Gastroesophageal sphincter (tissue), 4 donors: Measurements from ENCODE around the gene AMACR. TPM values are rescaled to one million over a fixed set of nuclear protein-coding genes. Genes with fewer than 3 reads are reported as not detected.

ENCODE experiments used
- ATAC-seq: fragments of 150-250 bp; one replicate; pipeline ENCODE4 v1.9.1; 2016; ENCODE audit warnings: mild to moderate bottlenecking, moderate library complexity
- H3K27ac ChIP-seq, 4 donors: fragments of 200-600 bp; sonication (generic) in 3 of 4; 1 replicate in 3 of 4; 2 replicates in 1 of 4; pipeline ENCODE4 v1.5.1; 2016 to 2019
- H3K27me3 ChIP-seq: fragments of 200-600 bp; sonication (generic); one replicate; pipeline ENCODE4 v1.5.1; 2019
- H3K36me3 ChIP-seq, 2 donors: fragments of 200-600 bp; sonication (generic); one replicate each; pipeline ENCODE4 v1.5.1; 2019; ENCODE audit warnings: control low read depth in 1 of 2
- H3K4me1 ChIP-seq, 3 donors: fragments of 200-600 bp; sonication (generic); 1 replicate in 2 of 3; 2 replicates in 1 of 3; pipeline ENCODE4 v1.5.1; 2016 to 2019; ENCODE audit warnings: control low read depth in 2 of 3
- H3K4me3 ChIP-seq, 2 donors: fragments of 200-600 bp; sonication (generic); one replicate each; pipeline ENCODE4 v1.5.1; 2019; ENCODE audit warnings: mild to moderate bottlenecking in 1 of 2, moderate library complexity in 1 of 2
- H3K9me3 ChIP-seq, 3 donors: fragments of 200-600 bp; sonication (generic); one replicate each; pipeline ENCODE4 v1.5.1; 2017 to 2019; ENCODE audit warnings: control low read depth in 2 of 3
- EP300 ChIP-seq: sonication (generic); formaldehyde crosslinking; IDR thresholded peaks from one replicate; pipeline ENCODE4 v1.6.1; 2017; ENCODE audit warnings: antibody characterized with exemption, mild to moderate bottlenecking
- POLR2A ChIP-seq, 2 donors: fragments of 450-650 bp; IDR thresholded peaks; one replicate each; pipeline ENCODE4 v1.6.1; 2017; ENCODE audit warnings: antibody characterized with exemption in 2 of 2, mild to moderate bottlenecking in 2 of 2, moderate library complexity in 1 of 2
- POLR2AphosphoS5 ChIP-seq: sonication (generic); formaldehyde crosslinking; IDR thresholded peaks from one replicate; pipeline ENCODE4 v1.6.1; 2017; ENCODE audit warnings: antibody characterized with exemption
- WGBS, 2 donors: methylation state at CpG; one replicate each; pipeline ENCODE4 v1.1.5; 2018; ENCODE audit warnings: low coverage in 1 of 2; 5-methylcytosine and 5-hydroxymethylcytosine counted together
- total RNA-seq, 4 donors: library from RNA; depleted of rRNA; stranded (reverse); fragments of >200 nt; gene quantifications; one replicate each; pipeline ENCODE4 v1.1.0, GENCODE V29; 2016
- TF ChIP-seq, protein P1 (sequence below), 4 experiments: fragments of 200-600 bp in 2 of 4; fragments of 450-650 bp in 2 of 4; sonication (generic) in 1 of 4; IDR thresholded peaks; one replicate each; pipeline ENCODE4 v1.5.1; 2017 to 2019; ENCODE audit warnings: antibody characterized with exemption in 4 of 4, mild to moderate bottlenecking in 2 of 4, moderate library complexity in 2 of 4

Gene AMACR
- total RNA-seq, 4 donors from 2014 or later: 11.4 to 24.1 (median 16.3) TPM

DNA sequence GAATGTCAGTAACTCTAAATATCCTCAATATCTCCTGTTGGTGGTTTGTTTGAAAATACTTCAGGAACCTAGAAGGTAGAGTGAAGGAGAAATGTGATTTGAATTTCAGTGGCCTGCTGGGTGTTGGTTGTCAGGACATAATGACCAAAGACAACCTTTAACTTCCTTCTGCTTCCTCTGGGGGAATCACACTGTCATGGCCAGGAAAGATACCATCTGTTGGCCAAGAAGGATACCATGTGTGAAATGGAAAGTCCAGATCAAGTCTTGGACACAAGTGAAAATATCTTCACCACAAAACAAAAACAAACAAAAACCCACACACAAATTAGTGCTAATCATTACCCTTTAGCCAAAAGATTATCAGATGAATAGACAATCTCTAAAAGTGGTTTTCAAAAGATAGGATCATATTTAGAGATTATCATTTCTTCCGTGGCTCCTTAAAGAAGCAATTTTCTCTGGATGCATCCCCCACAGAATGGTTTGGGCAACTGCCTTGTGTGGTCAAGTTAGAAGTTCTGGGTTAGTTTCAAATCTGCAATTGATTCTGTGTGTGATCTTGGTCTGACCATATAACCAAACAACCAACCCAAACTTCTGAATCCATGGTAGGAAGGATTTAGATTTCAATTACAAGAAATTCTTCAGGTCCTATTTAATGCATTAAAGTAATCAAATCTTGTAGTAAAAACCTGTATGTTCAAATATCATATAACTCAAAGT lies 33.6 kb upstream of the AMACR start:
- Histone ChIP-seq H3K4me1 (peaks cover 7 to 64% (median 12%) of the 10 kb centered on the region in 3 donors), H3K9me3 (no peaks in the 10 kb centered on the region), H3K4me3 (no peak overlapping the region), H3K27ac (no peak overlapping the region), H3K36me3 (no peaks in the 10 kb centered on the region), H3K27me3 (no peaks in the 10 kb centered on the region)
- 58 to 75% methylated on average over 1 of the region's 1 CpG for WGBS, 2 donors
- TF ChIP-seq EP300: no peak
- TF ChIP-seq POLR2A (IDR thresholded peaks at IDR 0.05): no peak
- no peak for TF ChIP-seq POLR2AphosphoS5
- TF ChIP-seq, protein P1, sequence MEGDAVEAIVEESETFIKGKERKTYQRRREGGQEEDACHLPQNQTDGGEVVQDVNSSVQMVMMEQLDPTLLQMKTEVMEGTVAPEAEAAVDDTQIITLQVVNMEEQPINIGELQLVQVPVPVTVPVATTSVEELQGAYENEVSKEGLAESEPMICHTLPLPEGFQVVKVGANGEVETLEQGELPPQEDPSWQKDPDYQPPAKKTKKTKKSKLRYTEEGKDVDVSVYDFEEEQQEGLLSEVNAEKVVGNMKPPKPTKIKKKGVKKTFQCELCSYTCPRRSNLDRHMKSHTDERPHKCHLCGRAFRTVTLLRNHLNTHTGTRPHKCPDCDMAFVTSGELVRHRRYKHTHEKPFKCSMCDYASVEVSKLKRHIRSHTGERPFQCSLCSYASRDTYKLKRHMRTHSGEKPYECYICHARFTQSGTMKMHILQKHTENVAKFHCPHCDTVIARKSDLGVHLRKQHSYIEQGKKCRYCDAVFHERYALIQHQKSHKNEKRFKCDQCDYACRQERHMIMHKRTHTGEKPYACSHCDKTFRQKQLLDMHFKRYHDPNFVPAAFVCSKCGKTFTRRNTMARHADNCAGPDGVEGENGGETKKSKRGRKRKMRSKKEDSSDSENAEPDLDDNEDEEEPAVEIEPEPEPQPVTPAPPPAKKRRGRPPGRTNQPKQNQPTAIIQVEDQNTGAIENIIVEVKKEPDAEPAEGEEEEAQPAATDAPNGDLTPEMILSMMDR (IDR thresholded peaks at IDR 0.05): peak in 1 of 4 experiments; percentile 15
- no peak for ATAC-seq

DNA sequence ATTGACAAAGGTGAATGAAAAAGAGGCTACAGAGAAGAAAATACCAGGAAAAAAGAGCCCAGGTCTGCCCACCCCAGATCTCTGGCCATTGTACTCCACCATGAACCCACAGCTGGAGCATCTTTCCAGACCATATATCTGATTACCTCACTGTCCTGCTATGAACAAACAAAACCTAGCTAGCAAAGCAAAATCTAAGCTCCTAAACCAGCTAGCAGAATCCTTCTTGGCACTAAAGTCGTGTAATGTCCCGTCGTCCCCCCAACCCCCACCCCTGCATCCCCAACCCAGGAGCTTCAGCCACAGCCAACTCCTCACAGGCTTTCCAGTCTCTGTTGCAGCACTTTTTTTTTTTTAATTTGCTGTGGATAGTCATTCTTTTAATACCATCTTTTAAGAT lies 32.6 kb upstream of the AMACR start:
- TF ChIP-seq POLR2A (IDR thresholded peaks at IDR 0.05) (no peak), EP300 (no peak), POLR2AphosphoS5 (no peak)
- TF ChIP-seq, protein P1 (IDR thresholded peaks at IDR 0.05): no peak
- Histone ChIP-seq H3K27me3 (no peaks in the 10 kb centered on the region), H3K9me3 (no peaks in the 10 kb centered on the region), H3K4me1 (peaks cover 7 to 64% (median 12%) of the 10 kb centered on the region in 3 donors), H3K4me3 (no peak overlapping the region), H3K27ac (no peak overlapping the region), H3K36me3 (peaks cover 0 to 3% of the 10 kb centered on the region in 2 donors)
- 48 to 67% methylated on average over 3 of the region's 3 CpGs for WGBS, 2 donors
- ATAC-seq: no peak

GRCh38 chr5:34039398-34040157 lies 31.7 kb upstream of the AMACR start:
- peaks cover 0 to 12% of the 10 kb centered on the region in 2 donors for H3K36me3 ChIP-seq
- TF ChIP-seq POLR2A (IDR thresholded peaks at IDR 0.05): no peak
- no peak for TF ChIP-seq POLR2AphosphoS5
- TF ChIP-seq, protein P1 (IDR thresholded peaks at IDR 0.05): no peak
- TF ChIP-seq EP300: no peak
- H3K27me3 ChIP-seq: no peaks in the 10 kb centered on the region
- no peak overlapping the region for H3K4me3 ChIP-seq
- H3K4me1 ChIP-seq: peaks cover 3 to 55% (median 9%) of the 10 kb centered on the region in 3 donors
- no peak for ATAC-seq
- no peaks in the 10 kb centered on the region for H3K9me3 ChIP-seq
- H3K27ac ChIP-seq: no peak overlapping the region
- 89 to 90% methylated on average over 6 to 10 of the region's 10 CpGs for WGBS, 2 donors

DNA sequence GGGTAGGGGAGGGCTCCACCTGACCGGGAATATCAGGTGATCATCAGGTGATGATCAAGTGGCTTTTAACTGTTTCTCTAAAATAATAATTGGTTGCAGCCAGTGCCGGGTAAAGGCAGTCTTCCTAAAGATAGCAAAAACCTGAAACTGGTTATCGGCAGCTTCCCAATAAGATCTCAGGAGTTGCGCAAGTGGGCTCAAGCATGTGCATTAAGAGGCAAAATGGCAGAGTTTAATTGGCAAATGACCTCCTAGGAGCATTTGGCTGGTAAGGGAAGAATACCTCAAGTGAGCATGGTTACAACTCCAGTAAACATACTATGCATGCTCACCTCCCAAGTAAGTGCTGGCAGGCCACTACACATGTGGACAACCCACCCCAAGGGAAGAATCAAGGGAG lies 31.0 kb upstream of the AMACR start:
- 83% methylated on average over 1 to 4 of the region's 4 CpGs for WGBS, 2 donors
- H3K9me3 ChIP-seq: no peaks in the 10 kb centered on the region
- no peak for ATAC-seq
- no peak overlapping the region for H3K4me3 ChIP-seq
- H3K4me1 ChIP-seq: peaks cover 3 to 48% (median 5%) of the 10 kb centered on the region in 3 donors
- peaks cover 0 to 19% of the 10 kb centered on the region in 2 donors for H3K36me3 ChIP-seq
- peak overlapping the region in 2 of 4 donors; percentile 6 to 62 for H3K27ac ChIP-seq
- no peaks in the 10 kb centered on the region for H3K27me3 ChIP-seq
- TF ChIP-seq, protein P1 (IDR thresholded peaks at IDR 0.05): no peak
- TF ChIP-seq POLR2A (IDR thresholded peaks at IDR 0.05) (no peak), EP300 (no peak), POLR2AphosphoS5 (no peak)
